Left colon (tissue), 2 donors: ENCODE measurements around the gene RAET1G. TPM values are rescaled to one million over a fixed set of nuclear protein-coding genes. Genes with fewer than 3 reads are reported as not detected.
"Not testable (repeated sequence)": the region's sequence is repeated elsewhere in the genome, so short reads cannot be mapped to it uniquely, and the experiment has no call there.

Source experiments
- ATAC-seq: fragments of 200-7000 bp; cut with Tn5 transposase; one replicate; pipeline ENCODE4 v1.9.1; 2020; ENCODE audit warnings: mild to moderate bottlenecking, moderate library complexity
- DNase-seq, 2 donors: peaks; one replicate each; pipeline ENCODE4 v3.0.0-alpha.2; 2020
- intact Hi-C, 2 donors: fragments of 100-400 bp; cut with DNase I in 1 of 2; cut with micrococcal nuclease in 1 of 2; formaldehyde crosslinking; loops; one replicate each; pipeline versions ENCODE4 v1.11.2 to v1.14.0; 2022; cut with DNase I, micrococcal nuclease
- total RNA-seq, 2 donors: library from RNA; stranded (reverse); fragmentation: NEBNext Ultra II Directional; extraction: Animal tissue kit (Norgen Biotek cat#: 25700); gene quantifications; one replicate each; pipeline ENCODE4 v1.2.1, GENCODE V29; 2021
- donor health status: DM: no; HTN: no; CAD: no.
- donor health status: DM: yes; HTN: yes; CAD: no.

RAET1G gene
- total RNA-seq, 2 donors from 2014 or later = not detected

DNA sequence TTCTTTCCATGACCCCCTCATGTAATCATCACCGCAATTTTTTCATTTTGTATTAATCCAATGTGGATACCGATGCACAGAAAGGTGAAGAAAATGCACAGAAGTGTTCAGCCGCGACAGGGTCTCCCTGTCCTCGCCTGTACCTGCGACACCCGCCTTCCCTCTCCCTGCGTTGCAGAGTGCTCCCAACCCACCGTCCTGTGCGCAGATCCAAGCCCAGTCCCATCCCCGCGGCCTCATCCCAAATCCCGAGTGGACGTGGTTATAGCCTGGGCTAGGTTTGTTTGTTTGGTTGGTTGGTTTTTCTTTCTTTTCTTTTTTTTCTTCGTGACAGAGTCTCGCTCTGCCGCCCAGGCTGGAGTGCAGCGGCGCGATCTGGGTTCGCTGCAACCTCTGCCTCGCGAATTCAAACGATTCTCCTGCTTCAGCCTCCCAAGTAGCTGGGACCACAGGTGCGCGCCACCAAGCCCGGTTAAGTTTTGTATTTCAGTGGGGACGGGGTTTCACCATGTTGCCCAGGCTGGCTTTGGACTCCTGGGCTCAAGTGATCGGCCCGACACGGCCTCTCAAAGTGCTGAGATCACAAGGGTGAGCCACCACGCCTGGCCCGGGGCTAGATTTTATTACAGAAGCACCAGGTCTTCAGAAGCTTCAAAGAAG lies 536 bp upstream of the RAET1G start:
- DNase-seq = no peak
- intact Hi-C loops = loop anchor here (10.0 kb wide), 2 partner anchors 79 to 209 kb away; partner anchors contain the start of gene LATS1 (in 1 of the 2)
- no peak for ATAC-seq

DNA sequence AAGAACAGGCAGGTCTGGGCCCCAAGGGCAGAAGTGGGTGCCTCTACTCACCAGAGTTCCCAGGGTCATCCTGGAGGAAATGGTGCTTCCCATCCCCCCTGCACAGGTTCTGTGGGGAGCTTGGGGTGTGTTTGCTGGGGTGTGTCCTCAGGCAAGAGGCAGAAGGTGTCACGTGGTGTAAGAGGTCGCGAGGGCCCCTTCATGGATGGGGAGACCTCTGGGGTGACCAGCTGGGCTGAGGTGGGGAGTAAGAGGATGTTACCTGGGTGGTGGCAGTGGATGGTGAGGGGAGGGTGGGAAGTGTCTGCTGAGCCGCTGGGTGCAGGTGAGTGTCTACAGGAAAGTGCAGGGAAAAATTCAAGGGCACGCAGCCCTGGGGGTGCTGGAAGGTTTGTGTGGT lies 830 bp downstream of the RAET1G start:
- not testable (repeated sequence) for ATAC-seq, DNase-seq
- intact Hi-C loops = loop anchor here (10.0 kb wide), 2 partner anchors 77 to 207 kb away; partner anchors contain the start of gene LATS1 (in 1 of the 2)

DNA sequence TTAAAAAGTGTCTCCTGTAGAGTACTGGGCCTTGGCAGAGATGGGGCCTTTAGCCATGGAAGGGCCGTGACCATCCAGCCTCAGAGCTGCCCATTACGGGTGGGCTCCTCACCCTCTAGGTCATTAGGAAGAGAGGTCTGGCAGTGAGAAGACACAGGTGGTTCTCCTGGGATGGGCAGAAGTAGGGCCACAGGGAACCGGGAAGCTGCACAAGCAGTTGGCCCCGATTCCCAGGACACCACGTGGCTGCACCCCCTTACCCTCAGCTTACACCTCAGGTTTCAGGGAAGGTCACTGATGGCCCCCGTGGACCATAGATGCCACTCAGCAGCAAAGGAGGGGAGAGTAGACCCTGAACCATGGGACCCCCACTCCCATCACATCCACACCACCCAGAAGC lies 1.6 kb downstream of the RAET1G start:
- no peak for DNase-seq
- no peak for ATAC-seq
- intact Hi-C loops = loop anchor here (10.0 kb wide), 2 partner anchors 77 to 207 kb away; partner anchors contain the start of gene LATS1 (in 1 of the 2)

DNA sequence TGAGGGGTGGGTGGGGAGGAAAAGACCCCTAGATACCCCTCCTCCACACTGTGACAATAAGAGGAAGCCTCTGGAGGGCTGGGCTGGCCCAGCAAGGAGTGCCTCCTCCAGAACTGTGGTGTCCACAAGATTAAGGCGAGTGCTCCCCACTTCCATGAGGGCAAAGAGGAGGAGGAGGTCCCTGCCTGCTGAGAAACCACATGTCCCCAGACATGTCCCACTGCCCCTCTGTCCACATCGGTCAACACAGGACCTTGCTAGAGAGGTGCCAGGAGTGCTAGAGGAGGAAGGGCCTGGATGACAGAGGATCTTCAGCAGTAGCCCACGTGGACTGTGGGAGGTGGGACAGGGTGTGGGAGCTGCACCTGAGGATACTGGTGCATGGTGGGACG lies 3.1 kb downstream of the RAET1G start:
- no peak for ATAC-seq
- intact Hi-C loops = loop anchor here (10.0 kb wide), 2 partner anchors 75 to 205 kb away; partner anchors contain the start of gene LATS1 (in 1 of the 2)

DNA sequence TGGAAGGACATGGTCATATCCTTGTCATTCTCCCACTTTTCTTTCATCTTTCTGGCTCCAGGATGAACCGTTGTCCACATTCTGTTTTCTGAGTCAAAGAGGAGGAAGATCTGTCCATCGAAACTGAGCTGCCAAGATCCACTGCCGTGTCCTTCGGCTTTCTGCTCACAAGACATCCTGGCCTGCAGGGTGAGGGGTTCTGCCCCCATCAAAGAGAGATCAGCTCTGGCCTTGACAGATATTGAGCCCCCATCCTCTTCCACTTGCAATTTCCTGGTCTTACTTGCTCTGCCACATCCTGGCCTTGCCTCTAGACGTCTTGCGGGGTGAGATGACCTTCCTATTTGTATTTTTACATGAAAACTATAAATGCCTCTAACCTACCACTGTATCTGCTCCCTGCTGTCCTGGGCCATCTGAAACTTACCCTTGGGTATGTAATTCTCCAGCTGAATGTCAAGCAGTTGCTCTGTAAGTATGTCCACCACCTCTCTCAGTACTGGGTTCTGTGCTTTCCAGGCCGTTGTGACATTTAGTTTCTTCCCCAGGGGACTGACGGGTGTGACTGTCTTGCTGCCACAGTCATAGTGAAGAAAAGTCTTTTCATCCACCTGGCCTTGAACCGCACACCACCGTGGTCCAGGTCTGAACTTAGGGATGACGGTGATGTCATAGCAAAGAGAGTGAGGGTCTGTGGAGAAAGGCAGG lies 3.6 kb downstream of the RAET1G start:
- DNase-seq, intact Hi-C loops, ATAC-seq: not testable (repeated sequence)

More for the DNA sequence above, 3.1 kb downstream of the RAET1G start:
- no peak for DNase-seq

DNA sequence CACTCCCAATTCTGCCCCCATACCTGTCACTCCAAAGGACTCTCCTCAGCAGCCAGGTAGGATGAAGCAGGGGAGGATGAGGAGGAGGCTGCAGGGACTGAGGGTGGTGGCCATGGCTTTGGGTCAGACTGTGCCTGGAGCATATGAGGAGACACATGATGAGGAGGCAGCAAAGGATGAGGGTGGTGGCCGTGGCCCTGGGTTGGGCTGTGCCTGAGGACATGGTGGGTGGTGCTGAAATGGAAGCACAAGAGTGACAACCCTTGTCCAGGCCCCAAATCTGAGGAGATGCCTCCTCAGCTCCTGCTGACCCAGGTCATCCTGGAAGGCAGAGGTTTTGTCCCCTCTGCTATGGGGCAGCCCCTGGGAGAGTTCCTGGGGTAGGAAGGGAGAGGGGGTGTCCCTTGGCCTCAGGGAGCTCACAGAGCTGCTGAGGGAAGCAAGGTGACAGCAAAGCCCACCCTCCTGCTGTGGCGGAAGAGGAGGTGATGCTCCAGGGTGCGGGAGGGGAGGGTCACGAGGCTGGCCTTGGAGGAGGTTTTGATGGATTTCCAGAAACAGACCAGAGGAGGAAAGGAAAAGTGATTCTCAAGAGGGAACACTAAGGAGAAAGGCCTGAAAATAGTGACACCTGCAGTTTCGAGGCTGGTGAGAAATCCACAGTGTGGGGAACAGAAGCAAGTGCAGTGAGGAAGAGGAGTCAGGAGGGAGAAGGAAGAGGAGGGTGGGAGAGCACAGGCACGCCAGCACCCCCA lies 4.6 kb downstream of the RAET1G start:
- intact Hi-C loops = no loop called here
- ATAC-seq = no peak
- no peak for DNase-seq

DNA sequence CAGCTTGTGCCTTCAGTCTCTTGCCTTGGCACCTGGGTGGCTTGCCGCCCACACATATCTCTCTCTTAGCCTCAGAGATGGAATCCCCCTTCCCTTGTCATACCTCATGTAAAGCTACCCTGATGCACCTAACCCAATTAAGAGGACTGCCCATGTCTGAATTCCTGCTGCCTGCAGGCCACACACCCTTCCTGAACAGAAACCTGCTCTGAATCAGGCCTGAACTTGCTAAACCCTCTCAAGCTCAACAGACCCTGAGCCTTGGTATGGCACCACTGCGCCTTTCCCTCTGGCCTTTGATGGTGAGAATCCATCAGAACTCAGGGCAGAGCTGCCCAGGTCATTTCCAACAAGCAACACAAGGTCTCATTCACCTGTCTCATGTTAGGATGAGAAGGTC lies 5.2 kb downstream of the RAET1G start:
- no peak for DNase-seq
- ATAC-seq = no peak
- intact Hi-C loops = no loop called here

DNA sequence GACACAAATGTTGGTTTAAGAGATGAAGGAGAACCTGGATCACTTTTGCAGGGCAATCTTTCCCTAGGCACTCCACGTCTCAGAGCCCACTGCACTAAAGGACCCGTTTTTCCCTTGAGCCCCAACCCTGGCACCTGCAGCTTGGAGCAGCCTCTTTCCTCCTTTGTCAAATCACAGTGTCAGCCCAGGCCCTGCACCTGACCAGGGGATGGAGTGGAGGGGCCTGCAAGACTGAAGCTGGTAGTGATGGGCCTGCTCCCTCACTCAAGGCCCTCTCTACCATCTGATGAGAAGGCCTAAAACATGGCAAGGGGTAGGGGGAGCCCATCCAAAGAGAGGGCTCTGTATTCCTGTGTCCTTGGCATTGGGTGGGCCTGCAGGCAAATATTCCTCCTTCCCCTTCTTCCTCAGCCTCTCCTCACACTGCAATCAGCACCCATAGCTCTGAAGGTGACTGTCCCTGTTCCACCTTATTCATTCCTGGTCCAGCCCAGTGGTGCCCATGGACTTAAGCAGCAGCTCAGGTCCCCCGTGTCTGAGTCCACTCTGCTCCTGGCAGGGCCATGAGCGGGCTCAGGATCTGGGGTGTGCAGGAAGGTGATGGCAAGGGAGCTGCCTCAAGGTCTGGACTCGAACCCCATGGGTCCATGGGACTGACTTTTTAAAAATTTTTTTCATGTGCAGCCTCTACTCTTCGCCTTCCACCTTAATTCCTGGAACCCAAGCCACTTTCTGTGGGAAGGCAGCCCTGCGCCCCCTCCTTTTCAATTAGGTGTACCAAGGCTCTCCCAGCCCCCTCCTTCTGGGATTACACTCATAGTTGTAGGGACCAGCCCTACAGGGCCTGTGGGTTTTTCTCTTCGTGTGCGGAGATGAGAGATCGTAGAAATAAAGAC lies 6.7 kb downstream of the RAET1G start:
- intact Hi-C loops = no loop called here
- no peak for ATAC-seq
- DNase-seq = no peak

DNA sequence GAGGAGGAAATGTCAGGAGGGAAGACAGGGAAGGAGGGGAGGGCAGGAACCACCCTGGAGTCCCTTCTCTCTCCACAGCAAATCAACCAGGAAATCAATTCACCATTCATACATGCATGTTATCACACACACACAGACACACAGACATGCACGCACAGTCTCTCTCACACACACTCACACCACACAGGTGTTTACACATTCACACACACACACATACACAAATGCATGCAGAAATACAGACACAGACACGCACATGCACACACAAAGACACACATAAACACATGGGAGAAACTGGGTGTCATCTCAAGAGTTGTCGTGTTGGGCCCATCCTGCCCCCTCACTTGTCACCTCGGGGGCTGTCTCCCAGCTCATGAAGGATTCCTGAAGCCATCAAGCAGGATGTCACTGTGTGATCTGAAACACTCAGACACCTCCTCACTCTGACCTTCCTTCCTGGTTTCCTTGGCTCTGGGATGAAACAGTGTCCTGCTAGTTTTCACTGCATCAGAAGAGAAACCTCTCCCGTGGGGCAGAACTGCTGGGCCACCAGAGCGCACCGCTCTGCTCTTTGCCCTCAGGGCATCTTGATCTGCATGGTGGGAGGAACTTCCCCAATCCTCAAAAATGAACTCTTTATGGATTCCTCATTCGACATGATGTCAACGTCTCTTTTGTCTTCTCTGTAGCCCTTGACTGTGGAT lies 9.2 kb downstream of the RAET1G start:
- intact Hi-C loops = no loop called here
- no peak for ATAC-seq
- no peak for DNase-seq

DNA sequence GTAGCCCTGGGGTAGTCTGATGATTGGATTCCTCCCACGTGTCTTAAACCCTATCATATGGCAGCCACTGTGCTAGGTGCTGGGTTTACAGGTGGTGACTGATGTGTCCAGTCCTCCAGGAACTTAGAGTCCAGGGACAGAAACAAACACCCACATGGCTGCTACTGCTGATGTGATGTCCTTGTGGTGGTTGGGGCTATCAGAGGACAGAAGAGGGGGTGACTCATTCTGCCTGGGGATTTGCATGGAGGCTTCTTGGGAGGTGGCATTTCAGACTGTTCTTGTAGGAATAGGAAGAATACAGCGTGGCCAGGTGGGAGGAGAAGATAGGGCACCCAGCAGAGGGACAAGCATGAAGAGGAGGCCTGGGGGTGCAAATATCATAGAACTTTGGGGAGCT lies 9.8 kb downstream of the RAET1G start:
- DNase-seq (no peak), ATAC-seq (no peak)
- intact Hi-C loops = no loop called here

DNA sequence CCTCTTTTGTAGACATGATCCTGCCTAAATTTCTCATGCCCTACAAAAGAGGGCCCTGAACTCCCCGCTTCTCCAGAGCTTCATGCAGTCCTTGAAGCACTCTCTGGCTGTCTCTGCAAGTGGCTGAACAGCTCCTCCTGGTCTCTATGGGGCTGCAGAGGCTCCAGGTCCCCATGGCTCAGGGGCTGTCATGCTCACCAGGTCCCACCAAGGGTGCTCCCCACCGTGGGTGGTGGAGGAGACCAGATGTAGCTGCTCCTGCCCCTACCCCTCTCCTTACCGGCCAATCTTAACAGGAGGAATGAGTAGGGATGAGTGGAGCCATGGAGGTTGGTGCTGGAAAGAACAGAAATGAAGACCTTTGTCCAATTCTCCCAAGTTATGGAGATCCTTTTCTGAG lies 10.2 kb downstream of the RAET1G start:
- DNase-seq, intact Hi-C loops, ATAC-seq: not testable (repeated sequence)

DNA sequence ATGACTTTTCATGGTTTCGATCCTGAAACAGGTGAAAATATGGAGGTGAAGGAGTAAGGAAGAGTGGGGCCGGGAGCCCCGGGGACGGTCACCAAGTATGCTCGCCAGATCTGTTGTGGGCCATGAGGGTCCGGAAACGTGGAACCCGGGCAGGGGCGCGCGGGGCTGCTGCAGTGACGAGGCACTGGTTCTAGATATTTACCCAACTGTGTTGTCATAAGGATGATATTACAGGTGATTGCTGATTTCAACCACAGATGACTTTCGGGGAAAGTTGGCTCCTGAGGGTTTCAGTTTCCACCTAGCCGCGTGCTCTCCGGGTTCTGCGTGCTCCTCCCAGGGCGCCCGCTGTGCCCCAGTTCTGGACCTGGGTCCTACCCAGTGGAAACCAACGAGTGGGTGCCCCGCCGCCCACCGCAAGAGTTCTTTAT lies 12.2 kb downstream of the RAET1G start:
- no peak for DNase-seq
- intact Hi-C loops = no loop called here
- no peak for ATAC-seq

DNA sequence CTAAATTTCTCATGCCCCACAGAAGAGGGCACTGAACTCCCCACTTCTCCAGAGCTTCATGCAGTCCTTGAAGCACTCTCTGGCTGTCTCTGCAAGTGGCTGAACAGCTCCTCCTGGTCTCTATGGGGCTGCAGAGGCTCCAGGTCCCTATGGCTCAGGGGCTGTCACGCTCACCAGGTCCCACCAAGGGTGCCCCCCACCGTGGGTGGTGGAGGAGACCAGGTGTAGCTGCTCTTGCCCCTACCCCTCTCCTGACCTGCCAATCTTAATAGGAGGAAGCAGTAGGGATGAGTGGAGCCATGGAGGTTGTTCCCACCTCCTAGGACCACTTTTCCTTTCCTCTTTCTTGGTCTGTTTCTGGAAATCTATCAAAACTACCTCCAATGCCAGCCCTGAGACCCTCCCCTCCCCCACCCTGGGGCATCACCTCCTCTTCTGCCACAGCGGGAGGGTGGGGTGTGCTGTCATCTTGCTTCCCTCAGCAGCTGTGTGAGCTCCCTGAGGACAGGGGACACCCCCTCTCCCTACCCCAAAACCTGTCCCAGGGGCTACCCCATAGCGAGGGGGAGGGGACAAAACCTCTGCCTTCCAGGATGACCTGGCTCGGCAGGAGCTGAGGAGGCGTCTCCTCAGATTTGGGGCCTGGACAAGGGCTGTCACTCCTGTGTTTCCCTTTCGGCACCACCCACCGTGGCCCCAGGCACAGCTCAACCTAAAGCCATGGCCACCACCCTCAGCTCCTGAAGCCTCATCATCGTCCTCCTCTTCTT lies 13.0 kb downstream of the RAET1G start:
- intact Hi-C loops = no loop called here
- ATAC-seq (no peak), DNase-seq (no peak)

DNA sequence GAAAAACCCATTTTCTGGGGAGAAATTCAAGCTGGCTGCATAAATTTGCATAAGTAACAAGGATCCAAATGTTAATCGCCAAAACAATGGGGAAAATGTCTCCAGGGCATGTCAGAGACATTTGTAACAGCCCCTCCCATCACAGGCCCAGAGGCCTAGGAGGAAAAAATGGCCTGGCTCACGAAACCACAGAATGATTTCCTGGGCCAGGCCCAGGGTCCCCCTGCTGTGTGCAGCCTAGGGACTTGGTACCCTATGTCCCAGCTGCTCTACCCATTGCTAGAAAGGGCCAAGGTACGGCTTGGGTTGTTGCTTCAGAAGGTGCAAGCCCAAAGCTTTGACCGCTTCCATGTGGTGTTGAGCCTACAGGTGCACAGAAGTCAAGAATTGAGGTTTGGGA lies 14.4 kb downstream of the RAET1G start:
- intact Hi-C loops, DNase-seq, ATAC-seq: not testable (repeated sequence)

DNA sequence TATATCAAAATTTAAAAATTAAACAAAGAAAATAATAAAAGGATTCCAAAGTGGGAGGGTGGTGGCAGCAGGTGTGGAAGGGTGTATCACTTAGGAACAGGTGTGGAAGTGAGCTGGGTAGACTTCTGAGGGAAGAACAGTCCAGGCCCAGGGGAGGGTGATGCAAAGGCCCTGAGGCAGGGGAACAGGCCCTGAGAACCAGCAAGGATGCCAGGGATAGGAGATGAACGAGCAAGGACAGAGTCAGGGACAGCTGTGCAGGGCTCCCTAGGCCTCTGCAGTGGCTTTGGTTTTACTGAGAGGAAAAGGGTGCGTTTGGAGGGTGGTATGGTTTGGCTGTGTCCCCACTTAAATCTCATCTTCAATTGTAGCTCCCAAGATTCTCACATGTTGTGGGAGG lies 15.6 kb downstream of the RAET1G start:
- no peak for DNase-seq
- no peak for ATAC-seq
- intact Hi-C loops = no loop called here

DNA sequence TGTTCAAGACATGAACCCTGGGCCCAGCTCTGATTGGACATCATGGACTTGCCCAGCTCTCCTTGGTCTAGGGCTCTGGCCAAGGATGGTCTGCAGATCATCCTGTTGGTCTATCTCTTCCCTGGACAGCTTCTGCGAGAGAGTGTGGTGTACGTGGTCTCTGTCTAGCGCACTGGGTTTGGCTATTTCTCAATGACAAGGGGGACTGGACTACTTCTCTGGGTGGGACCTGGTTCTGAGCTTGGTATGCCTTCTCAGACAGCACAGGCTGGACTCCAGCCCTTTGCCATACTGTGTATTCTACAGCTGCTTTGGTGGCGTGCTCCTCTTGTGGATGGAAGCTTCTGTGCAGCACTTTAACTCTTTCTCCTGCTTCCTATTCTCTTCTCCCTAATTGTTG lies 16.5 kb downstream of the RAET1G start:
- no peak for ATAC-seq
- intact Hi-C loops = no loop called here
- no peak for DNase-seq

DNA sequence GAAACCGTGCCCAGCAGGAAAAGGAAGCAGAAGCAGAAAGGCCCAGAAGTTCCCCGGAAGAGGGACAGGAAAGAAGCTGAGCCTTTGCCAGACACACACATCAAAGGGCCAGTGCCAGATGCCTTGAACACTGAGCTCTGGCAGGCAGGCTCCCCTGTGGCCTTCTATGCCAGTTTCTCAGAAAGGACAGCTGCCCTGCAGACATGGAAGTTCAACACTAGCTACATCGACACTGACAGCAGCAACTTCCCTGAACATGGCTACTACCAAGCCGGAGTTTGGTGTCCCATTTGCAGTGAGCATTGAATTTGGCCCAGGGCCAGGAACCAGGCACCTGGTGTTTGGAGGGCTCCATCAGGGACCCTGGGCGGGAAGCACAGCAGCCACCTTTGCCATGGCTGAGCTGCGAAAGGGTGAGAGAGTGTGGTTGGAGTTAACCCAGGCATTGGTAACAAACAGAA lies 17.0 kb downstream of the RAET1G start:
- intact Hi-C loops = no loop called here
- ATAC-seq (no peak), DNase-seq (no peak)
